ENCODE results near the gene APOL4. TPM values are rescaled to one million over a fixed set of nuclear protein-coding genes. Genes with fewer than 3 reads are reported as not detected.
"Not testable (repeated sequence)": the region's sequence is repeated elsewhere in the genome, so short reads cannot be mapped to it uniquely, and the experiment has no call there.

The APOL4 gene
- 2.0 and 5.0 TPM in 2 replicates for total RNA-seq

- DNase-seq (ENCODE audit: low read depth in 2 of 2), result peak in 1 of 2 donors; percentile 21
Observed at GRCh38 chr22:36201630-36202319, at the start of gene APOL4. APOL4 (minus strand) TSS chr22:36201809; CDS start chr22:36201734, 75 bp downstream.

DNA sequence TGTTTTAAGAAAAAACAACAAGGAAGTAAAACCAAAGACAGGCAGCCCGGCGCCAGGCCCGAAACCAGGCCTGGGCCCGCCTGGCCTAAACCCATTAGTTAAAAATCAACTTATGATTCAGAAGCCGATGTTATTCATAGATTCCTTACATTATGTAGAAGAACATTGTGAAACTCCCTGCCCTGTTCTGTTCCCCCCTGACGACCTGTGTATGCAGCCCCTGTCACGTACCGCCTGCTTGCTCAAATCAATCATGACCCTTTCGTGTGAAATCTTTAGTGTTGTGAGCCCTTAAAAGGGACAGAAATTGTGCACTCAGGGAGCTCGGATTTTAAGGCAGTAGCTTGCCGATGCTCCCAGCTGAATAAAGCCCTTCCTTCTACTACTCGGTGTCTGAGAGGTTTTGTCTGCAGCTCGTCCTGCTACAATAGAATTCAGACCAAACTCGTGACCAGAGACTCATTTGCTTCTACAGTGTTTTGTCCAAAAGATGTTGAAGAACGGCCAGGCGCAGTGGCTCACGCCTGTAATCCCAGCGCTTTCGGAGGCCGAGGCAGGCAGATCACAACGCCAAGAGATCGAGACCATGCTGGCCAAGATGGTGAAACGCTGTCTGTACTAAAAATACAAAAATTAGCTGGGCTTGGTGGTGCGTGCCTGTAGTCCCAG lies 48.8 kb upstream of the APOL4 start:
- not testable (repeated sequence) for DNase-seq (ENCODE audit: low read depth in 2 of 2)

DNA sequence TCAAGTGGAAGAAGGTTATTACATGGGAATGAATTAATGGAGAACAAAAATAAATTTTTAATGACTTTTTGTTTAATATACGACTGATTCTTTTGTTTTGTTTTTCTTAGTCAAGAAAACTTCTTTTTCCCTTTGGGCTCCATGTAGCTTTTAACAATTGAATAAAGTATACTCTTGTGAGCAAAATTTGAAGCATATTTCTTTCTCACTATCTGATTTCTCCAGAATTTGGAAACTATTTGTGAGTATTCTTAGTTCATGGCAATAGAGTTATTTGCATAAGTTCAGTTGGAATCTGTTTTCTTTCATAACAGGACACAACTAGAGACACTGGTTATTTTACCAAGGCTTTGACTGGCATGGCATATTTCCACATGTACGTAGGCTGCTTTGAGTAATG lies 47.6 kb upstream of the APOL4 start:
- DNase-seq (ENCODE audit: low read depth in 2 of 2), result no peak

GRCh38 chr22:36247955-36248354 lies 46.3 kb upstream of the APOL4 start:
- no peak for DNase-seq (ENCODE audit: low read depth in 2 of 2)

- DNase-seq (ENCODE audit: low read depth in 2 of 2), result no peak
Observed at GRCh38 chr22:36246718-36247117, 45.1 kb upstream of the APOL4 start.

GRCh38 chr22:36245805-36246356 lies 44.3 kb upstream of the APOL4 start:
- no peak for DNase-seq (ENCODE audit: low read depth in 2 of 2)

DNA sequence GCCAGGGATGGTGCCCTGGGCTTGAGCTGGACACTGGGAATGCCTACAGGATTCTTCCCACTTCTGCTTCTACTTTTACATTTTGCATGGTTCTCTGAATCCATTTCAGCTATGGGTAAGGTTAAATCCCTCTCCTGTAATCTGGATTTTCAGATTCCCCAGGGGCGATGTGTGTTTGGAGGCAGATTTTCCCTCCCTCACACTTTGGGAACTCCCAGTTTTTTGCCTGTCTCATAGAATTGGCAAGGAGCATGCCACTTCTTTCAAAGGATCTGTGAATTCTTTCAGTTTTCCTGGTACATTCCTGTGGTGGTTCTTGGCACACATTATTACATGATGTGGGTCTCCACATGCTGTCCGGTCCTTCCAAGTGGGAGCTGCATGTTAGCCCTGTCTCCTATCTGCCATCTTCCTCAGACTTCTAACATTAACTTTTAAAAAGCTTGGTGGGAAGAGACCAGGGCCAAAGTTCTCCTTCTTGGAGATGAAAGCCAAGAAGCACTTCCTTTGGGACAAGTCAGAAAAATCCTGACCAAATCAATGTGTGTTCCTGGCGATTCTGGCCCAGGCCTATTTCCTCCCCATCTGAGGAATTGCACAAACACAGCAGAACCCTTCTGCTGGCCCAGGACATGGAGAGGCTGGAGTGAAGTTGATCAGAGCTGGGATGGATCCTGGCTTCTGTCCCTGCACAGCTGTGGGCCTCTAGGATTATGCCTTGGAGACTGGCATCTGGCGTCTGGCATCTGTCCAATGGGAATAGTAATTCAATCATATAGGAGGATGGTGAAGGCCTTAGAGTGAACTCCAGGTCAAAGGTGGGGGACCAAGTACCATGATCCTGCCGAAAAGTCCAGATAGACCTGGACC lies 43.1 kb upstream of the APOL4 start:
- no peak for DNase-seq (ENCODE audit: low read depth in 2 of 2)

GRCh38 chr22:36243986-36244385 lies 42.4 kb upstream of the APOL4 start:
- DNase-seq (ENCODE audit: low read depth in 2 of 2), result no peak

GRCh38 chr22:36239401-36240171 lies 38.0 kb upstream of the APOL4 start, which contains the start of gene APOL2:
APOL2 (minus strand) TSS chr22:36239527; CDS start chr22:36233162, 6,365 bp downstream.
- DNase-seq (ENCODE audit: low read depth in 2 of 2), result peak; percentile 94 to 97

GRCh38 chr22:36239150-36239400 lies 37.5 kb upstream of the APOL4 start:
- no peak for DNase-seq (ENCODE audit: low read depth in 2 of 2)

DNA sequence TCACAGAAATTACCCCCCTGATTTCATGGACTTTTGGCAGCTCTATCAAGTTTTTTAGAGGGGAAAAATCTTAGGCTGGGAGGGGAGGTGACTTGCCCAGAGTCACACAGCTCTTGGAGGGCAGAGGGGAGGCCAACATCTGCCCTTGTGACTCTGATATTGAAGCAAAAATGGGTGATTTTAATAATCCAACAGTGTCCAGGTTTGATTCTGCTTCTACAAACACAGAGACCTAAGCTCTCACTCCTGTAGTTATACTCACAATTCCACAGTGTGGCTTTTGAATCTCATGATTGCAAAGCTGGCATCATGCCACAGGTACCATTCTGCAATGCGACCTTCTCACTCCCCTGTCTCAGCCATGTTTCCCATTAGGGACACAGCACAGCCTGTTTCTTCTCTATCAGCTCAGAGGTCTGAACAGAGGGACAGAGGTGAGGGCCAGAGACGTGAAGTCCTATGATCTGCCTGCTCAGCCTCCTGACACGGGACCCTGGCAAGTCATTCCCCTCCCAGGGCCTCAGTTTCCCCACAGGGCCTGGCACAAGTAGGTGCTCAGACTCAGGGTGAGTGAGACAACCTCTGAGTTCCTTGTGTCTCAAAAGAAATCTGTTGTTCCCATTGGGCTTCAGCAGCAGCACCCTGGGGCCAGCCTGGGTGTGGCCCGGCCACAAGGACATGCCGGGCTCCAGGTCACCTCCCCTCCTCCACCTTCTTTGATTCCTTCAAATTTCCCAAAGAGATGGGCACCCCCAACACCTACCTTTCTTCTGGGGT lies 37.0 kb upstream of the APOL4 start:
- peak in 1 of 2 donors; percentile 80 for DNase-seq (ENCODE audit: low read depth in 2 of 2)

GRCh38 chr22:36237462-36238372 lies 36.1 kb upstream of the APOL4 start:
- DNase-seq (ENCODE audit: low read depth in 2 of 2), result peak; percentile 54 to 59

DNA sequence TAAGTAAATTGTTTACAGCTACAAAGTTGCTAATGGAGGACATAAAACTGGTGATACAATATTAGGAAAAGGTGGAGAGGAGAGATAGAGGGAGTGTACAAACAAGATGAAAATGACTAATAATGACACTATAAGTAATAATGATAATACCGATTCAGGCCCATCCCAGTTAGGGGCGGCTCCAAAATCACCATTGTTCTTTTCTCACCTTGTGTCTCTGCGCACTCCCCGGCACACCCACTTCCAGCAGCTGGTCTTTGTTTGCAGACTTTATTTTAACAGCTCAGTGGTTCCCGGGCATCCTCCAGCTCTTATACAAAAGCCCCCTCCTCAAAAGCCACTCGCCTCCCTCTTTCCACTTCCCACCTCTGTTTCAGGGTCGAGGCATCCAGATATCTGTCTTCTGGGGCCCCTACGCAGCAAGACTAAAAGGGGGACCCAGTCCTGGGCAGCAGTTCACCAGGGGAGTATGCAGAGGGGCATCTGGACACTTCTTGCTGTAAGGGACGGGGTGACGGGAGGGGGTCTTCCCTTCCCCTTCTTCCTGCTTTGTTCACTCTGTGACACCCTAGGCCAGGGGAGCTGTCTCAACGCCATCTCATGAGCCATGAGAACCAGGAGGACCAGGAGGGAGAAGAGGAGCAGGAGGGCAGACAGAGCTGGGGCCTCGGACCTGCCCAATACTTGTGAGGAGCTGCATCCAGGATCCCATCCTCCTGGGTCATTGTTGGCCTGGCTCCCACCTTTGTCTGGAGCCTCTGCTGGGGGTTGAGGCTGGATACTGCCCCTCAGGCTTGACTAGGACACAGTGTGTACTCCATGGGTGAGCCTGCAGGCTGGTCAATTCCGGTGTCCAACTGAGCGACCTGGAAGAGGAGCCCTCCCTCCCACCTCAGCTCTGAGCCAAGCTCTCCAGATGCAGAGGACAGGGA lies 35.0 kb upstream of the APOL4 start:
- DNase-seq (ENCODE audit: low read depth in 2 of 2), result no peak

GRCh38 chr22:36235585-36235984 lies 34.0 kb upstream of the APOL4 start:
- no peak for DNase-seq (ENCODE audit: low read depth in 2 of 2)

GRCh38 chr22:36234919-36235318 lies 33.3 kb upstream of the APOL4 start:
- peak in 1 of 2 donors; percentile 16 for DNase-seq (ENCODE audit: low read depth in 2 of 2)

- no peak for DNase-seq (ENCODE audit: low read depth in 2 of 2)
Observed at GRCh38 chr22:36234213-36234612, 32.6 kb upstream of the APOL4 start.

DNA sequence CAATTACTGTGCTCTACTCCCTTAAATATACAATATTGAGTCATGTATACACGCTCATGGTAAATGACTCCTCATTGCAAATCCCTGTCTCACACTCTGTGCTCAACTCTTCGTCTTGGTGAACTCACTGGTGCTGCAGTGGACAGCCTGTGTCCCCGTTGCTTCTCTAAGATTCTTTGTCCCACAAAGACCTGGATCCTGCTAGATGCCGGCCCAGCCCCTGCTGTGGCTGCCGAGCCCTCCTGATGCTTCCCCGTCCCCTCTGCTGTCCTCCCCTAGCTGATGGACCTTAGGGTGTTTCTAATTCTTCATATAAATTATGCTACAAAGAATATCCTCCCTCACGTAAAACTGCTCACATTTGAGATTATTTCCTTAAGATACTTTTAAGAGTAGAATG lies 32.2 kb upstream of the APOL4 start:
- DNase-seq (ENCODE audit: low read depth in 2 of 2), result no peak

DNA sequence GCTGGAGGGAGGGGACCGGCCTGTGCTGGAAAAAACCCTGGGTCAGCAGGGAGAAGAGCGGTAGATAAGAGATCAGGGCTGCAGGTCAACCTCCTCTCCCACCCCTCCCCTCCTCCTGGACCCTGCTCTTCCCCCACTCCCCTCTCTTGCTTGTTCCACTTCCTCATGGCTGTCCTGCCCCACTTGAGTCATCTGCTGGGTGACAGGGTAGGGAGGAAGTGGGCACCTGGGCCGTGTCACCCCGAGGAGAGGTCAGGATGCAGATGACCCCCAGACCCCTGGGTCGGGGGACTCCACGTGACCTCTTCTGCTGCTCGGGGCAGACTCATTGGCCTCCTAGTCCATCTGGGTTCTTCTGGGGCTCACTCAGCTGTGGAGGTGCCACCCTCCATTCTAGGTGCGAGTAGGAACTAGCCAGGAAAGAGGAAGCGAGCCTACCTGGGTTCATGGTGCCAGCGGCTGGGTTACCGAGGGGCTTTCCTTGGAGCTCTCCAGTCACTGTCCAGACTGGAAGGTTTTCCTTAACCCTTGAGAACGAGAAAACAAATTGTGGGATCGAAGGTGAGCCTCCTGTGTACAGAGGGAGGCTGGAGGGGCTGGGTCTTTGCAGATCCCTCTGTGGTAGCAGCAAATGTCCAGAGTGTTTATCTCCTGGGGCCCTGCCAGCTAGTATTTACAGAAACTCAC lies 31.2 kb upstream of the APOL4 start:
- no peak for DNase-seq (ENCODE audit: low read depth in 2 of 2)

Data from lung microvascular endothelial cell (primary cell).